ENCODE data around the gene SNTG2.

- TF ChIP-seq CTCF (IDR thresholded peaks at IDR 0.05) = no peak
- TF ChIP-seq POLR2A (IDR thresholded peaks at IDR 0.05) = no peak
Observed at GRCh38 chr2:1405124-1405523, 454.5 kb downstream of the SNTG2 start.

Measured in esophagus squamous epithelium (tissue), 4 donors.